Left cardiac atrium (tissue), 2 donors: ENCODE results near the gene RFTN1. TPM values are rescaled to one million over a fixed set of nuclear protein-coding genes. Genes with fewer than 3 reads are reported as not detected.

ENCODE experiments used
- total RNA-seq, 2 donors: library from RNA; stranded (reverse); fragmentation: NEBNext Ultra II Directional; extraction: Animal tissue kit (Norgen Biotek cat#: 25700); gene quantifications; one replicate each; pipeline ENCODE4 v1.2.1, GENCODE V29; 2021
- donor health status: DM: no; HTN: yes; CAD: no; lungs with severe emphysema.
- donor health status: DM: yes; HTN: yes; CAD: no.

Gene RFTN1
- total RNA-seq, 2 donors from 2014 or later, result 28.0 to 28.8 TPM

Other genes with a start within 250 kb of the RFTN1 start
- gene DPH3, start 248.8 kb downstream of the RFTN1 start, total RNA-seq, result 10 to 100 TPM; 18.5 to 22.1 TPM
- 10 to 100 TPM; 12.8 to 15.4 TPM for gene OXNAD1, start 248.5 kb downstream of the RFTN1 start, total RNA-seq
- gene DAZL, start 91.7 kb upstream of the RFTN1 start, total RNA-seq, result not detected